Endothelial cell of umbilical vein (primary cell): ENCODE results near the gene GPR107.

ENCODE experiments used
- CTCF ChIP-seq, 2 donors: IDR thresholded peaks; 1 replicate in 1 of 2; 2 replicates in 1 of 2; pipeline ENCODE4 v1.5.1; 2011; ENCODE audit warnings: low read length in 2 of 2, mild to moderate bottlenecking in 2 of 2, moderate library complexity in 2 of 2, control low read depth in 1 of 2, inconsistent platforms in 1 of 2, low read depth in 1 of 2; ENCODE audit not compliant: insufficient read depth in 1 of 2; ENCODE audit errors: extremely low read depth in 1 of 2
- EZH2 ChIP-seq: IDR thresholded peaks from 2 replicates; pipeline ENCODE4 v1.6.1; 2012; ENCODE audit warnings: borderline replicate concordance, low read depth, mild to moderate bottlenecking, moderate library complexity, low read length, inconsistent platforms; ENCODE audit not compliant: severe bottlenecking
- FOS ChIP-seq: IDR thresholded peaks from 2 replicates; pipeline ENCODE4 v1.6.1; 2011; ENCODE audit warnings: mild to moderate bottlenecking, low read length, moderate library complexity, borderline replicate concordance; ENCODE audit not compliant: insufficient read depth
- GATA2 ChIP-seq: IDR thresholded peaks from 2 replicates; pipeline ENCODE4 v1.7.0; 2011; ENCODE audit warnings: low read depth, mild to moderate bottlenecking, moderate library complexity, mixed read lengths, low read length; ENCODE audit not compliant: insufficient read length, insufficient read depth
- JUN ChIP-seq: IDR thresholded peaks from 2 replicates; pipeline ENCODE4 v1.6.1; 2011; ENCODE audit warnings: borderline replicate concordance, low read depth; ENCODE audit not compliant: insufficient read length, insufficient read depth
- MYC ChIP-seq: IDR thresholded peaks from one replicate; pipeline ENCODE4 v1.6.1; 2011; ENCODE audit warnings: mild to moderate bottlenecking, low read depth, low read length
- POLR2A ChIP-seq: IDR thresholded peaks from 2 replicates; pipeline ENCODE4 v1.6.1; 2012; ENCODE audit warnings: low read depth, mild to moderate bottlenecking, control low read depth, low read length
- POLR2AphosphoS5 ChIP-seq: IDR thresholded peaks from 2 replicates; pipeline ENCODE4 v1.6.1; 2012; ENCODE audit warnings: low read depth, mild to moderate bottlenecking, control low read depth, low read length, moderate library complexity; ENCODE audit not compliant: insufficient read depth
- TF ChIP-seq, protein P1 (sequence below): IDR thresholded peaks from 2 replicates; pipeline ENCODE4 v1.6.1; 2011; ENCODE audit not compliant: insufficient read depth, insufficient read length

DNA sequence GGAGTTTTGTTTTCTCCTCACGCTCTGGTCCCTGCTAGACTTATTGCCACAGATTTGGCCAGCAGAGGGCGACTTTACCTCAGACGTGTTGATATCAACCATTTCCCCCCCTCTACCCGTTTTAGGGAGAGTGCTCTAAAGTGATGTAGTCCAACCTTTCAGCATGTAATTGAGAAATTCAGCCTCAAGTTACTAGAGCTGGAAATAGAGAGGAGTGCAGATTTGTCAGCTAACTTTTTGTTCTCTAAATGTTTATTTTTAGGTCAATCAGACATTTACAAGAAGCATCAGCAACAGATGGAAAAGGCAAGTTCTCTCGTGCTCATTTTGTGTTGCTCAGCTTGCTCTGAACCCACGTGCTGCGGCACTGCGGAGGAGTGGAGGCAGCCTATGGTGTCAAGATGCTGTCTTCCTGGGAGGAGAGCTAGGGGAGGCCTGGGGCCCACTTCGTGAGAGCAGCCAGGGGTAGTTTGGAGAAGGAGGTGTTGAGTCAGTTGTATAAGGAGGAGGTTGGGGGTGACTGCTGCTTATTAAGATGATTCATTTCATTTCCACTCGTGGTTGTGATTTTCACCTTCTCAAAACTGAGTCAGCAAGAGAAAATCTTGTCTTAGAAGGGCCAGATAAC is 53.6 kb downstream of the GPR107 start:
- TF ChIP-seq CTCF (IDR thresholded peaks at IDR 0.05; ENCODE audit: extremely low read depth in 1 of 2, insufficient read depth in 1 of 2, low read depth in 1 of 2, low read length in 2 of 2) (peak; percentile 68 to 77), POLR2A (no peak), POLR2AphosphoS5 (no peak), EZH2 (no peak), FOS (no peak), MYC (no peak), JUN (no peak), GATA2 (no peak)
- TF ChIP-seq, protein P1, sequence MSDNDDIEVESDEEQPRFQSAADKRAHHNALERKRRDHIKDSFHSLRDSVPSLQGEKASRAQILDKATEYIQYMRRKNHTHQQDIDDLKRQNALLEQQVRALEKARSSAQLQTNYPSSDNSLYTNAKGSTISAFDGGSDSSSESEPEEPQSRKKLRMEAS, result no peak
